Activated CD8-positive, alpha-beta memory T cell treated with anti-CD3 and anti-CD28 coated beads, Interleukin-2, amount 50 U/mL, for 4 hours (primary cell): ENCODE measurements around the gene MYEOV.

Experiments used
- DNase-seq: peaks from one replicate; pipeline ENCODE4 v3.0.0-alpha.2; 2020

The MYEOV gene

GRCh38 chr11:69288883-69289242 lies 5.1 kb upstream of the MYEOV start:
- DNase-seq: no peak

DNA sequence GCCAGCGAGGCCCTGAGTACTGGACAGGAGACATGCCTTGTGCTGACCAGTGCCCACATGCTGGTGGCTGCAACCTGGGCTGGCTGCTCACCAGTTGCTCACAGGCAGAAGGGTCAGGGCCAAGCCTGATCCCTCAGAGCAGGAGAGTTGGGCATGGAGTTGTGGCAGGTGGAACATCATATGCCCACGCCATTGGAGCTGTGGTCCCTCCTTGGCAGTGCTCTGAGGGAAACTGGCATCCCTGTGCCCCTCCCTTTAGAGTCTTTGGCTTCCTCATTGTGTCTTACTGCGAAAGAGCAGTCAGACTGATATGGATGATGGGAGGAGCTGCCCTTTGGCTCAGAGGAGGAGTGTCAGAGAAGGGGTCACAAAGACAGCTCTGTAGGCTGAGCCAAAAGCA lies 3.1 kb upstream of the MYEOV start:
- no peak for DNase-seq

GRCh38 chr11:69291459-69292110 lies 2.4 kb upstream of the MYEOV start:
- no peak for DNase-seq

GRCh38 chr11:69292221-69292648 lies 1.7 kb upstream of the MYEOV start:
- DNase-seq: peak; percentile 61

- no peak for DNase-seq
Observed at GRCh38 chr11:69293087-69293486, 868 bp upstream of the MYEOV start.

- no peak for DNase-seq
Observed at GRCh38 chr11:69294571-69295078, 670 bp downstream of the MYEOV start.

GRCh38 chr11:69295079-69295994 lies 1.4 kb downstream of the MYEOV start:
- no peak for DNase-seq

DNA sequence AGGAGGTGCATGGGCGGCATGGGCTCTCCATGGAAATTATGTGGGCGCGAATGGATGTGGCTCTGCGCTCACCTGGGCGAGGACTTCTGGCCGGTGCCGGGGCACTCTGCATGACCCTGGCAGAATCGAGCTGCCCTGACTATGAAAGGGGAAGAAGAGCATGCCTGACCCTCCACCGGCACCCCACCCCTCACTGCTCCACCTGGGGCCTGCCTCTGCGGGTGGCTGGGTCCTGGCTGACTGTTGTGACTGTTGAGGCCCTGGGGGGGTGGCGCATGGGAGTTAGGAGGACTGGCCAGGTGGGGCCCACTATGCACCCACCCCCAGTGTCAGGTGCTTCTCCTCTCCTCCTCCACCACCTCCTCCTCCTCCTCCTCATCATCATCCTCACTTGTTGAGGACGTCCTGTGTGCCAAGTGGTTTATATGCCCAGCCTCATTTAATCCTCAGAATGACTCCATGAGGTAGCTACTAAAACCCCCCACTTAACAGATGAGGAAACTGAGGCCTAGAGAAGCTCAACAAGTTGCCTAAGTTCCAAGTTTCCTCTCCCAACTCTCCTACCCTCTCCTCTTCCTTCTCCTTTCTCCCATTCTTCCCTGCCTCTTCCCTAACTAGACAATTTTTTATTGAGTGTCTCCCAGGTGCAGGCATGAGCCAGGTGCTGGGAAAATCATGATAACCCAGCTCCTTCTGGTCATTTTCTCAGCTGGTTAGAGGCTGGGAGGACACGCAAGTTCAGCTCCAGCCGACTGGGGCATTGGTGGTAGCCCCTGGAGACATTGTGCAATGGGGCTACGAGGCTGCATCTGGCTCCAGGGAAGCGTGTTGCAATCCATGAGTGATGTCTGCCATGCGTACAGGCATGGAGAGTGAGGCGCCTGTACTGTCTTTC lies 2.3 kb downstream of the MYEOV start:
- no peak for DNase-seq

DNA sequence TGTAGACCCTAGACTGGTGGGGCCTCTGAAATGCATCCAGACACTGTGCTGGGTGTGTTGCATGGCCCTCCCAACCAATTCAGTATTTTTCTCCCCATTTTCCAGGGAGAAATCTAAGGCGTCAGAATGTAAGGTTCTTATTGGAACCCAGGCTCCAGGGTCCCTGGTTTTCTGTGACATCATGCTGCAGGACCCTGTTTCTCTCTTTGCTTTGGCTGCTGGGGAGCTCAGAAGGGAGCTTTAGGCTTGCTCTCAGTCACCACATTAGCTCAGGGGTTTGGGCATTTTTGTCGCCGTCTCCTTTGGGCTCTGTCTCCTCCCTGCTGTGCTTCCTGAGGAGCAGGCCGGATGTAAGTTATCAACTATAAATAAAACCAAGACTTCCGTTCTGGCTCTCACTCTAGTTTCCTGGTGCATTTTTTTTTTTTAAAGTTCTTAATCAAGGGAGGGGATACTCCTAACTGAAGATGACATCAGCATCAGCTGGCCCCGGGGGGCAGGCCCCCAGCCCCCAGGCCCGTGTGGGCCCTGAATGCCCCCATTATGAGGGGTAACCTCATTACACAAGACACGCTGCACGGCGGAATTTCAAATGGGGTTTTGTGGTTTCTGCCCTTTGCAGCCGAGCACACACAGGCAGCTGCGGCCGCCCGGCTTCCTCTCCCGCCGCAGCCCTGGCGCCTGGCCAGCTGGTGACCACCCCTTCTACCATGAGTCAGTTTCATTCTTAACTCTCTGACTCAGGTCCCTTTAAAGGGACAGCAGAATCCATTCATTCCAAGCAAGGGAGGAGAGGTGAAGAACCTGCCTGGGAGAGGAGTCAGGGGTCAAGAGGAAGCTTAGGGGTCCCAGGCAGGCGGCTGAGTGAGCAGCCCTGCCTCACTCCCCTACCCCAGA lies 3.2 kb downstream of the MYEOV start:
- peak; percentile 78 for DNase-seq

DNA sequence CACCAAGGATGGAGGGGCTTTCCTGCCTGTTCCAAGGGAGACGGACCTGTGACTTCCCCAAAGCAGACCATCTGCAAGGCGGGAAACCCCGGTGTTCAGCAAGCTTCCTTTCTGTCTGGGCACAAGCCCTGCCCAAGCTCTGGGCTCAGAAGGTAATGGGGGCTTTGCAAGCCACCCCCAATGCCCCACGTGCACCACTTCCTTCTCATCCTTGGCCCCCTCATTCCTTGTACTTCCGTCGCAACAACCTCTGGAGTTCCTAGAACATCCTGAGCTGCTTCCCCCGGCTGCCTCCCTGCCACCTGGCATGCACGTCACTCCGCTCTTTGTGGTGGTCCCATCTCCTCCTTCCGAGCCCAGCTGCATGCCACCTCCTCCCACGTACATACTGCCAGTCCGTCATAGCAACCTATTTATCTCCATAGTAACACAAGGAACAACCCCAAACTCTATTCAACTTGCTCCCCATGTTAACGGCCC lies 3.9 kb downstream of the MYEOV start:
- no peak for DNase-seq

- DNase-seq: no peak
Observed at GRCh38 chr11:69298267-69299022, 4.5 kb downstream of the MYEOV start.

GRCh38 chr11:69299023-69299461 lies 5.1 kb downstream of the MYEOV start:
- no peak for DNase-seq

- DNase-seq: no peak
Observed at GRCh38 chr11:69299572-69299971, 5.6 kb downstream of the MYEOV start.

DNA sequence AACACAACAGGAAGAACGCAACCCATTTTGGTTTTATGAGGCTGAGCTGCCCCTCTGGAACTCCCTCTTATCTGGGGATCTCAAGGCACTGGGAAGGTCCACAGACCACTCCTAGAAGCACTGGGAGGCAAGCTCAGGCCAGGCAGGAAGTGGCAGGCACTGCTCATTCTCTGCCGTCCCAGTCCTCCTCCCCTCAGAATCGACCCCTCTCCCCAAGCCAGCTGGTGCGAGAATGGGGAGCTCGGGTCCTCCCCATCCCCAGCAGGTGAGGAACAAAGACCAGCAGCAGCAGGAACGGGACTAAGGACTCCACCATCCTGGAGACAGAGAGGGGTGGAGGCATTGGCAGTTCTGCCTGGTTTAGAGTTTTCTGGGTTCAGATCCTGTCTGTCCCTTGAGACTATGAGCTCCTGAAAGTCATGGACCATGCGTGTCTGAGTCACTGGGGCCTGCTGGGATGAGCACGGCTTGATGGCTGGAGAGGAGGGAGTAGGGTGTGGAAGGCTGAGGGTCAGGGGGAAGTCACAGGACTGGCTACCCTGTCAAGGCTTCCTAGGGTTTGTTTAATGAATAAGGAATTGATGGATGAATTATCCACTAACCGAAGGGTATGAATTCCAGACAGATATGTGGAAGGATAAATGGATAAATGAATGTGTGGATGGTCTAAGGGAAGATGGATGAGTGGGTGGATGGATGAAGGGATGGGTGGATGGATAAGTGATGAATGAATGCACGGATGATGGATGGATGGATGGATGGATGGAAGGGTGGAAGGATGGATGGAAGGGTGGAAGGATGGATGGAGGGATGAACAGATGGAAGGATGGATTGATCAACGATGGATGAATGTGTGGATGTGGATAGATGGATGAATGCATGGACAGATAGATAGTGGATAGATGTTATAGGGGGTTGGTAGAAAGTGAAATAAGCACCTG lies 6.4 kb downstream of the MYEOV start:
- no peak for DNase-seq

DNA sequence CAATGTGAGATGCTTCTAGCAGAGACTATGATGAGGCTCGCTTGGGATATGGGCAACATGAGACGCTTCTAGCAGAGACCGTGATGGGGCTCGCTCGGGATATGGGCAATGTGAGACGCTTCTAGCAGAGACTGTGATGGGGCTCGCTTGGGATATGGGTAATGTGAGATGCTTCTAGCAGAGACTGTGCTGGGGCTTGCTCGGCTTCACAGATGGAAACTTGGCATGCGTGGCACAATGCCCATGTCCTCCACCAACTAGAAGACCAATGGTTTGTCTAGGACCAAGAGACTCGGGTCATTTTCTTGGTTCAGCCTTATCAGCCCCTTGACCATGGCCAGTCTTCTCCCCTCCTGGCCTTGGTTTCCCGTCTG lies 7.1 kb downstream of the MYEOV start:
- no peak for DNase-seq

- DNase-seq: no peak
Observed at GRCh38 chr11:69301455-69302401, 7.8 kb downstream of the MYEOV start.

GRCh38 chr11:69302447-69303020 lies 8.6 kb downstream of the MYEOV start:
- DNase-seq: no peak

DNA sequence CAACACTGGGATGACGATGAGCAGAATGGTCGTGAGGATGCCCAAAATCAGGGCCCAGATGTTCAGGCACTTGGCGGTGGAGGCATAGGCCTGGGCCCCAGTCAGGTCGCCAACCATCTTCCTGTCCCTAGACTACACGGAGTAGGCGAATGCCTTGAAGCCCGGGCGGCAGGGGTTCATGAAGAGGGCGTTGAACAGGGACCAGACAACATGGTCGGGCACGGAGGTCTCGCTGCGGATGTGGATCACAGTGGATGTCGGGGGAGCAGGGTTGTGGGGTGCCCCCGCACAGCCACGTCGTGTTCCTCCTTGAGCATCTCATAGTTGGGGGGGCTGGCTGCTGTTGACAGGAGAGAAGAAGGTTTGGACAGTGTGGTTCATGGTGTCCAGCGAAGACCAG lies 9.5 kb downstream of the MYEOV start:
- DNase-seq: no peak
